Transverse colon (tissue), 3 donors: Measurements from ENCODE around the gene H19.

ENCODE experiments used
- POLR2A ChIP-seq: fragments of 450-650 bp; IDR thresholded peaks from one replicate; pipeline ENCODE4 v1.6.1; 2016; ENCODE audit warnings: antibody characterized with exemption, mild to moderate bottlenecking, moderate library complexity
- POLR2AphosphoS5 ChIP-seq, 3 donors: sonication (generic); formaldehyde crosslinking; IDR thresholded peaks; one replicate each; pipeline ENCODE4 v1.6.1; 2016; ENCODE audit warnings: antibody characterized with exemption in 3 of 3

GRCh38 chr11:1994121-1994520 lies 3.5 kb downstream of the H19 start:
- no peak for TF ChIP-seq POLR2AphosphoS5 (IDR thresholded peaks at IDR 0.05)
- no peak for TF ChIP-seq POLR2A
